Mesenchymal stem cell (in vitro differentiated cells and primary cell): ENCODE data around the gene CMSS1.

Experiments
- DNase-seq: peaks from one replicate; pipeline ENCODE4 v3.0.0-alpha.2; 2013
- H2AFZ ChIP-seq: one replicate; pipeline ENCODE4 v1.6.1; 2013; ENCODE audit warnings: low read depth, mild to moderate bottlenecking, control low read depth, inconsistent platforms, low read length, moderate library complexity
- H2AK5ac ChIP-seq: 2 replicates; pipeline ENCODE4 v1.6.1; 2013; ENCODE audit warnings: low read length, moderate library complexity, mild to moderate bottlenecking, inconsistent platforms; ENCODE audit not compliant: severe bottlenecking
- H2BK120ac ChIP-seq: one replicate; pipeline ENCODE4 v1.6.1; 2013; ENCODE audit warnings: low read depth, mild to moderate bottlenecking, inconsistent platforms, low read length, moderate library complexity
- H2BK12ac ChIP-seq, 2 experiments: one replicate each; pipeline ENCODE4 v1.6.1; 2013; ENCODE audit warnings: inconsistent platforms in 2 of 2, low read length in 2 of 2, mild to moderate bottlenecking in 2 of 2, moderate library complexity in 2 of 2, control low read depth in 1 of 2
- H2BK15ac ChIP-seq: one replicate; pipeline ENCODE4 v1.6.1; 2013; ENCODE audit warnings: mild to moderate bottlenecking, low read depth, inconsistent platforms; ENCODE audit not compliant: poor library complexity, severe bottlenecking
- H2BK5ac ChIP-seq: 2 replicates; pipeline ENCODE4 v1.6.1; 2013; ENCODE audit warnings: low read depth, mild to moderate bottlenecking, low read length, control low read depth, inconsistent platforms; ENCODE audit not compliant: poor library complexity, severe bottlenecking
- H3K14ac ChIP-seq, 2 experiments: one replicate each; pipeline ENCODE4 v1.6.1; 2013; ENCODE audit warnings: inconsistent platforms in 2 of 2, low read length in 2 of 2, control low read depth in 1 of 2, mild to moderate bottlenecking in 1 of 2, moderate library complexity in 1 of 2
- H3K18ac ChIP-seq, 2 experiments: one replicate each; pipeline ENCODE4 v1.6.1; 2013; ENCODE audit warnings: inconsistent platforms in 2 of 2, low read length in 2 of 2, control low read depth in 1 of 2, low read depth in 1 of 2, mild to moderate bottlenecking in 1 of 2
- H3K23ac ChIP-seq, 2 experiments: one replicate each; pipeline ENCODE4 v1.6.1; 2013; ENCODE audit warnings: inconsistent platforms in 2 of 2, low read length in 2 of 2, mild to moderate bottlenecking in 2 of 2, moderate library complexity in 2 of 2, control low read depth in 1 of 2
- H3K27ac ChIP-seq: 2 replicates; pipeline ENCODE4 v1.5.1; 2013; ENCODE audit warnings: mild to moderate bottlenecking, moderate library complexity, low read length, control low read depth, inconsistent platforms; ENCODE audit not compliant: poor library complexity, severe bottlenecking
- H3K27me3 ChIP-seq, 2 experiments: 2 replicates each; pipeline versions ENCODE4 v1.6.1 to v1.7.0; 2013; ENCODE audit warnings: low read length in 2 of 2, mild to moderate bottlenecking in 2 of 2, moderate library complexity in 2 of 2, control low read depth in 1 of 2, inconsistent platforms in 1 of 2; ENCODE audit not compliant: control insufficient read depth in 1 of 2, insufficient read depth in 1 of 2
- H3K36me3 ChIP-seq, 2 experiments: 2 replicates each; pipeline versions ENCODE4 v1.6.1 to v1.7.0; 2013; ENCODE audit warnings: low read length in 2 of 2, control low read depth in 1 of 2, inconsistent platforms in 1 of 2, low read depth in 1 of 2, mild to moderate bottlenecking in 1 of 2; ENCODE audit not compliant: insufficient read depth in 2 of 2, control insufficient read depth in 1 of 2
- H3K4ac ChIP-seq, 2 experiments: one replicate each; pipeline ENCODE4 v1.6.1; 2013; ENCODE audit warnings: inconsistent platforms in 2 of 2, low read length in 2 of 2, mild to moderate bottlenecking in 2 of 2, moderate library complexity in 2 of 2, control low read depth in 1 of 2, low read depth in 1 of 2
- H3K4me1 ChIP-seq: 2 replicates; pipeline ENCODE4 v1.6.1; 2013; ENCODE audit warnings: low read depth, low read length, control low read depth; ENCODE audit not compliant: control insufficient read depth, insufficient read depth
- H3K4me2 ChIP-seq: 2 replicates; pipeline ENCODE4 v1.6.1; 2013; ENCODE audit warnings: low read length, mild to moderate bottlenecking, inconsistent platforms; ENCODE audit not compliant: poor library complexity, severe bottlenecking
- H3K4me3 ChIP-seq, 2 experiments: 2 replicates each; pipeline versions ENCODE4 v1.5.1 to v1.7.0; 2013; ENCODE audit warnings: low read length in 2 of 2, mild to moderate bottlenecking in 2 of 2, control low read depth in 1 of 2, low read depth in 1 of 2; ENCODE audit not compliant: insufficient read depth in 1 of 2
- H3K79me1 ChIP-seq: replicated peaks from 2 replicates; pipeline ENCODE4 v1.6.1; 2013; ENCODE audit warnings: mild to moderate bottlenecking, control low read depth, low read length, inconsistent platforms; ENCODE audit not compliant: poor library complexity, severe bottlenecking
- H3K9ac ChIP-seq: 2 replicates; pipeline ENCODE4 v1.7.0; 2013; ENCODE audit warnings: mild to moderate bottlenecking, low read length, moderate library complexity
- H3K9me3 ChIP-seq: 2 replicates; pipeline ENCODE4 v1.7.0; 2013; ENCODE audit warnings: mild to moderate bottlenecking, low read length; ENCODE audit not compliant: control insufficient read depth
- H4K8ac ChIP-seq: one replicate; pipeline ENCODE4 v1.6.1; 2013; ENCODE audit warnings: inconsistent platforms, mild to moderate bottlenecking, low read length, moderate library complexity
- H4K91ac ChIP-seq: one replicate; pipeline ENCODE4 v1.6.1; 2013; ENCODE audit warnings: mild to moderate bottlenecking, low read length, inconsistent platforms
- WGBS: methylation state at CpG from one replicate; pipeline ENCODE4 v1.1.7; 2013; ENCODE audit warnings: mixed read lengths; 5-methylcytosine and 5-hydroxymethylcytosine counted together

Gene CMSS1

GRCh38 chr3:100001083-100001482 lies 183.4 kb downstream of the CMSS1 start:
- Histone ChIP-seq H3K4me3 (no peak overlapping the region), H3K23ac (no peak overlapping the region), H3K4me2 (no peak overlapping the region), H3K4ac (no peak overlapping the region), H2BK12ac (no peak overlapping the region), H3K79me1 (peaks cover 2% of the 10 kb centered on the region), H2BK5ac (no peak overlapping the region), H3K27me3 (no peaks in the 10 kb centered on the region), H2AK5ac (no peak overlapping the region), H2BK15ac (no peak overlapping the region), H3K18ac (no peak overlapping the region), H3K9ac (no peak overlapping the region), H2BK120ac (no peak overlapping the region), H4K8ac (no peak overlapping the region), H3K14ac (no peak overlapping the region), H3K36me3 (no peaks in the 10 kb centered on the region), H3K27ac (no peak overlapping the region), H4K91ac (no peak overlapping the region), H3K9me3 (no peaks in the 10 kb centered on the region), H3K4me1 (peaks cover 1% of the 10 kb centered on the region), H2AFZ (no peak overlapping the region)
- no peak for DNase-seq
- WGBS = no CpG with 5 or more reads among the region's 3 CpGs

GRCh38 chr3:100001526-100002270 lies 184.0 kb downstream of the CMSS1 start:
- Histone ChIP-seq H3K4me3 (no peak overlapping the region), H4K8ac (no peak overlapping the region), H3K36me3 (no peaks in the 10 kb centered on the region), H2AK5ac (peak overlapping the region; percentile 72), H2BK120ac (no peak overlapping the region), H3K14ac (peak overlapping the region in 1 of 2 experiments; percentile 26), H3K4me1 (peaks cover 1% of the 10 kb centered on the region), H3K4ac (no peak overlapping the region), H3K9me3 (no peaks in the 10 kb centered on the region), H2BK5ac (no peak overlapping the region), H3K27me3 (no peaks in the 10 kb centered on the region), H3K9ac (no peak overlapping the region), H3K79me1 (peaks cover 2% of the 10 kb centered on the region), H3K4me2 (no peak overlapping the region), H2BK15ac (no peak overlapping the region), H4K91ac (no peak overlapping the region), H2BK12ac (no peak overlapping the region), H3K23ac (no peak overlapping the region), H2AFZ (no peak overlapping the region), H3K27ac (no peak overlapping the region), H3K18ac (peak overlapping the region in 1 of 2 experiments; percentile 18)
- no peak for DNase-seq
- 96% methylated on average over 6 of the region's 8 CpGs for WGBS

- H2AK5ac ChIP-seq = no peak overlapping the region
- peak overlapping the region; percentile 0 for H3K4me2 ChIP-seq
- no peak overlapping the region for H2BK12ac ChIP-seq
- no peak overlapping the region for H3K4ac ChIP-seq
- DNase-seq = peak; percentile 83
- 17% methylated on average over 3 of the region's 4 CpGs for WGBS
- H3K27me3 ChIP-seq = no peaks in the 10 kb centered on the region
- no peak overlapping the region for H3K23ac ChIP-seq
- no peaks in the 10 kb centered on the region for H3K36me3 ChIP-seq
- no peak overlapping the region for H4K8ac ChIP-seq
- H3K14ac ChIP-seq = no peak overlapping the region
- H2AFZ ChIP-seq = no peak overlapping the region
- H2BK15ac ChIP-seq = no peak overlapping the region
- no peak overlapping the region for H4K91ac ChIP-seq
- H3K4me1 ChIP-seq = peaks cover 1% of the 10 kb centered on the region
- H2BK5ac ChIP-seq = no peak overlapping the region
- H3K9ac ChIP-seq = no peak overlapping the region
- no peak overlapping the region for H2BK120ac ChIP-seq
- no peak overlapping the region for H3K4me3 ChIP-seq
- H3K79me1 ChIP-seq = peaks cover 4% of the 10 kb centered on the region
- H3K18ac ChIP-seq = no peak overlapping the region
- H3K9me3 ChIP-seq = no peaks in the 10 kb centered on the region
- peak overlapping the region; percentile 90 for H3K27ac ChIP-seq
Observed at GRCh38 chr3:100002599-100003350, 185.1 kb downstream of the CMSS1 start.
